HG03565 (cell line): ENCODE results near the gene HCFC1R1.

Source experiments
- ATAC-seq: cut with Tn5 transposase; IDR thresholded peaks from one replicate; pipeline ENCODE4 v1.9.1; 2021; ENCODE audit warnings: mild to moderate bottlenecking, moderate library complexity; ENCODE audit not compliant: unreplicated experiment

The HCFC1R1 gene

DNA sequence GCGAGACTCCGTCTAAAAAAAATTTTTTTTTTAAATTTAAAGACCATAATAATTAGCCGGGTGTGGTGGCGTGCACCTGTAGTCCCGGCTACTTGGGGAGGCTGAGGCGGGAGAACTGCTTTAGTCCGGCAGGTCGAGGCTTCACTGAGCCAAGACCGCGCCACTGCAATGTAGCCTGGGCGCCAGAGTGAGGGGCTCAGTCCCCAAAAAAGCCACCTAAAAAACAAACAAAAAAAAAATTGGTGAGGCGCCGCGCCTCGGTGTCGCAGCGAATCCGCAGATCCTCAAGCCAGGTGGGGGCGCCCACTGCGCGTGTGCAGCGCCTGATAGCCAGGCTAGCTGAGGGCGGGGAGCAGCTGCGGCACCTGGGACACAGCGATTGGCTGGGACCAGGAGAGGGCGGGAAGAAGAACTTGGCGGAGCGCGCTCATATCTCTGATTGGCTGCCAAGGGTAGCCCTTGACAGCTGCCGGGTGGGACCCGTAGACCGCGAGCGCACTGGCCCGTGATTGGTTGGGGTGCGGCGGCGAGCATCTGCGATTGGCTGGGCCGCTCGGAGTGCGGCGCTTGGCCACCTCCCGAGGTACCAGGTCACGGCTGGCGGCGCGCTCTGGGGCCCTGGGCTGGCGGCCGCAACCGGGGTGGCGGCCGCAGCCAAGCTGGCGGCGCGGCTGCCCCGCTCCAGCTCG is 20.0 kb downstream of the HCFC1R1 start:
- ATAC-seq = peak; percentile 88

DNA sequence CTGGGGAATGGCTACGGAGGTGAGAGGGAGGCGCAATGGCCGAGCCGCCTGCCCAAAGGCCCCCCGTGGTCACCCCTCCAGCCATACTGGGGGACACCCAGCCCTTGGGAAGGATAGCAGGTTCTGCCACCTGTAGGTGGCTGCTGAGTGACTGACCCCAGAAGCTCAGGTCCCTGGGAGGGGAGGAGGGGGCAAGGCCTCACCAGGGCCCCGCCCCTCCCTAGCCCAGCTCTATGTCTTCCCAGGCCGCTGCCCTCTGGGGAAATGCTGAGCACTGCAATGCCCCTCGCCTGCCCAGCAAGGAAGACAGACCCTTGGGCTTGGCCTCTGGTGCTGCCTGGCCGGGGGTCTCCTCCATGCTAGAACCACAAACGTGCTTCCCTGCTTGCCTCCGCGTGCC is 22.4 kb downstream of the HCFC1R1 start:
- no peak for ATAC-seq

DNA sequence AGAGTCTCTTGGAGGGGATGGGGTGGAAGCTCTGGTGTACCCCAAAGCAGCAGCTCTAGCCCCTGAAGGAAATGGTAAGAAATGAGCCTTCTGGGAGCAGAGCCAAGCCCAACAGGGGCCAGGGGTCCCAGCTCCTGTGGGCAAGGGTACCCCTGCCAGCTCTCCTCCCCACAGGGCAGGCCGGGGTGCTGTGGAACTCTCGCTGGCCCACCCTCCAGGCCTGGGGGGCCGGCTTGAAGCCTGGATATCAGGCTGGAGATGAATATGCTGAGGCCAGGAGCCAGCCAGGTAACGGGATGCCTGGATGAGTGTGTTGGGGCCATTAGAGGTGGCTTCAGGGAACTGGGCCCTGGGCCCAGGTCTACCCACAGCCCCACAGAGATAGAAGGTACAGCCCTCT is 23.2 kb downstream of the HCFC1R1 start:
- no peak for ATAC-seq

DNA sequence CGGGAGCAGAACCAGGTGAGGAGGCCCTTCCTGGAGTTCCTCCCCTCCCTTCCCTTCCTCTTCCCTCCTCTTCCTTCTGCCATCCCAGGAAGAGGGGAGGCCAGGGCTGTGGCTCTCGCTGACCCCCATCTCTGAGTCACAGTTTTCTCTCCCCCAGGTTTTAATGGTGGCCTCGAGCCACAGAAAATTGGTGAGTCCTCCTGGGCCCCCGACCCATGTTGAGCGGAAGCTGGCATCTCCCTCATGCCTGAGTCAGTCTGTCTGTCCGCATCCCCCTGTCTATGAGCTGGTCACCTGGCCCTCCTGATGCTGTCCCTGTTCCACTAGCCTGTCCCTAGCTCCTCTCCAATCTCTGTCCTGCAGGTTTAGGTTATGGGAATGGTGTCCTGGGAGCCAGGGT is 23.8 kb downstream of the HCFC1R1 start:
- ATAC-seq = no peak

DNA sequence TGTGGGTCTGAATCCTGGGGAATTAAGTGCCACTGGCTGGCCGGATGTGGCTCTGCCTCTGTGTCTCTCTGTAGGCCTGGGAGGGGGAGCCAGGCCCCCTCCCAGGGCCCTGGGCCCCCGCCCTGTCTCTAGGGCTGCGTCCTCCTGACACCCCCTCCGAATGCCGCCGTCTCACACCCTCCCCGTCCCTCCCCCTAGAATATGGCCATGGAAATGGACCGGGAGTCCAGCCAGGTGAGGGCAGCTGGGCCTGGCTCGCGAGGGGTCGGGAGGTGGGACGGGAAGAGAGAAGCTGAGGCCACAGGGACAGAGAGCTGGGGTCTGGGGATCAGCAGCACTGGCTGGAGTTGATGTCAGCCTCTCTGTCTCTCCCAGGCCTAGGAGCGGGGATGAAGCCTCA is 27.4 kb downstream of the HCFC1R1 start:
- ATAC-seq = no peak

DNA sequence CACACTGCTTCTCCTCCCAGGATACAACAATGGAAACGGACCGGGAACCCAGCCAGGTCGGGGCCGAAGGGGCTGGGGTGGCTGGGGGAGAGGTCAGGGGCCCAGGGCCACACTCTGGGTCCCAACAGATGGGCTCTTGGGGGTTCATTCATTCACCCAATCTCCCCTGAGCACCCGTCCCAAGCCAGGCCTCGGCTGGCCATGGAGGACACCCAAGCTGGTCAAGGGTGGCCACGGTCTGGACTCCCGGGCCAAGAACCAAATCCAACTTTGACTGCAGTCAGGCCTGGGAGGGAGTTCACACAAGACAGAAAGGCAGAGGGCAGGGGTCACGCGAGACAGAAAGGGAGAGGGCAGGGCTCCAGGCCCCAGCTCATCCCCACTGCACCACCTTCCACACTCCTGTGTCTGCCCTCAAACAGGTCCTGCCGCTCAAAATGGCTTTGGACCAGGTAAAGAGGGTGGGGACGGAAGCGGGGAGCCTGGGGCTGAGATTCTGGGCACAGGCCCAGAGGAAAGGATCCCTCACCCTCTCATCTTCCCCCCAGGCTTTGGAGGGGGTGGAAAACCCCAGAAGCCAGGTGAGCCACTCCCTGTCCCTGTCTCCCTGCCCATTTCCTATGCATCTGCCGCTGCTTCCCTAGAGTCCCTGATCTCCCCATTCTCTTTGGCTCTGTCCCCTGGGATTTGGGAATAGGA is 31.2 kb downstream of the HCFC1R1 start:
- no peak for ATAC-seq

DNA sequence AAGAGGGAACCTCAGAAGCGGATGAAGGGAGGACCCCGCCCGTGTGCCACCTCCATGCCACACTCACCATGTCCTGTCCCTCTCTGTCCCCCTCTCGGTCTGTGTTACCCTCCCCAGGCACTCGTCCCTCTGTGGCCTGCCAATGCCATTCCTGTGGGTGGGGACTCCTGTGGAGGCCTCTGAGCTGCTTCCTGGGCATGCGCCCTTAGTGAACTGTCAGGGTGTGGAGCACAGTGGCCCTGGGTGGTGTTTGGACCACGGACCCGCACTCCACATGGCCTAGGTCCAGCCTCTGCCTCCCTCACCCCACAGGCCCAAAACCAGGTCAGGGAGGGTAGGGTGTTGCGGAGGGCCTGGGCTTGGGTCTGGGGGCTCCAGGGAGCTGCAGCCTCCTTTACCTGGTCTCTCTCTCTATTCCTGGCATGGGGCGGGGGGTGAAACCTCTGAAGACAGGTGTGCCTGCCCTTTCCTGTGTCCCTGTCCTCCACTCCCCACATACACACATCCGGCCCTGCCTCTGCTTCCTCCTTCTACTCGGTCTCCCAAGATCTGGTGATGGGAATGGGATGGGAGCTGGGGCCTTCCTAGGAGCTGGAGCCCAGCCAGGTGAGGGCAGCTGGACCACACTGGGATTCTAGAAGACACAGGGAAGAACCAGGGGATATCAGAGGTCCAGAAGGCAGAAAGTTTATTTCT is 32.0 kb downstream of the HCFC1R1 start:
- no peak for ATAC-seq

DNA sequence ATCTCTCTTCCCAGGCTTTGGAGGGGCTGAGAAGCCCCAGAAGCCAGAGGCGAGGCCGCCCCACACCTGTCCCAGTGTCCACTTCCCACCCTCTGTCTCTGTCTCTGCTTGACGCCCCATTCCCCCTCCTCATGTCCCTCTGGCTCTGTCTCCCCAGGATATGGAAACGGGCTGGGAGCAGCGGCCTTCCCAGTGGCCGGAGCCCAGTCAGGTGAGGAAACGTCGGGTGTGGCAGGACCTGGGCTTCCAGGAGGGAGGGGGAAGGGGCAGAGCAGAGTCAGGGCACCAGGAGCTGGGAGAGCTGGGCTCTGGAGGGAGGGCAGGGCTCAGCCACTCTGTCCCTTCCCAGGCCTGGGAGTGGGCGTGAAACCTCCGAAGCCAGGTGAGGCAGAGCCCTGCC is 32.9 kb downstream of the HCFC1R1 start:
- ATAC-seq = no peak

DNA sequence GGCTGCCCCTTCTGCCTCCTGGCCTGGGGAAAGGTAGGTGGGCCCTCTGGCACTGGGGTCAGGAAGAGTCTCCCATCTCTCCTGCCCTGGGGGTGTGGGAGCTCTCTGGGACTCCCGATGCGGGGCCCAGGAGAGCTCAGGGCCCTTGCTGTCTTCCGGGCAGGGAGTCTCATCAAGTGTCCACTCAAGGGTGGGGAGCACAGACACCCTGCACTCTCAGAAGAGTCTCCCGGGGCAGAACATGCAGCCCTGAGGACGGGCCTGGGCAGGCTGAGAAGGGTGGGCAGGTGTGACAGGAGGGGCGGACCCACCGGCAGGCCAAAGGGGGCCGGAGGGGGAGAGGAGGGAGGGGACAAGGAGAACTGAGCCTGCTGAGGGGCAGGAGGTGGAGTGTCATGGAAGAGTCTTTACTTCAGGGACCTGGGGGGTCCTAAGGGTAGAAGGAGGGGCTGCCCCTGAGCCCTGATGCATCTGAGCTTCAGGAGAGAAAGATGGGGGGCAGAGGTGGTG is 35.1 kb downstream of the HCFC1R1 start:
- no peak for ATAC-seq

DNA sequence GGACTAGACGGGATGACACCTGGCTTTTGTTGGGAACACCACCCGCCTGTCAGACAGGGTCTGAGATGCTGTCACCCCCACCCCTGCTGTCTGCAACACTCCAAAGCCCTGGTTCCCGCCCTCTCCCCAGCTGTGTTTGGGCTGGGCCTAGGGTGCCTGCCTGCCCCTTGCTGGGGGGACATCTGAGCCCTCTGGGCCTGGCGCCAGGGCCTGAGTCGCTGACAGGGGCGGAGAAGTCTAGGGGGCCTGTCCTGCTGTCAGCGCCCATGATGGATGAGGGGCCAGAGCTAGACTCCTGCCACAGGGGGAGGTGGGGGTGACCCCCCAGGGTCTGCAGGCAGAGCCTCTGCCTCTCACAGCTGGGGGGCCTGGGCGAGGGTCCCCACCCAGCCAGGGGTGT is 35.9 kb downstream of the HCFC1R1 start:
- ATAC-seq = no peak

DNA sequence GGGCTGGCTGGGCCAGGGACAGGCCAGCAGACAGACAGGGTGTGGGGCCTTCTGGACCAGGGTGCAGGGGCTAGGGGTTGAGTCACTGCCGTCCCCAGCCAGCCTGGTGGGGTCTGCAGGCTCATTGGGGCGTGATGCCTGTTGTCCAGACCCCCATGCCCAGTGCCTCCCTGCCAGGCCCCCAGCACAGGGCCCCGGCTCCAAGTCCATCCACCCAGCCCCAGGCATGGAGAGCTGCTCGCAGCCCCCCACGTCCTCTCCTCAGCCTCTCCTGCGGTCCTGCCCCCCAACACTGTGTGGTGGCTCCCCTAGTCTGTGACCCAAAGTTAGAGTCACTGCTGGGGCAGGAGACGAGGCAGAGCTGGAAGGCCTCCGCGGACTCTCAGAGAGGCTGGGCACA is 36.5 kb downstream of the HCFC1R1 start:
- no peak for ATAC-seq

DNA sequence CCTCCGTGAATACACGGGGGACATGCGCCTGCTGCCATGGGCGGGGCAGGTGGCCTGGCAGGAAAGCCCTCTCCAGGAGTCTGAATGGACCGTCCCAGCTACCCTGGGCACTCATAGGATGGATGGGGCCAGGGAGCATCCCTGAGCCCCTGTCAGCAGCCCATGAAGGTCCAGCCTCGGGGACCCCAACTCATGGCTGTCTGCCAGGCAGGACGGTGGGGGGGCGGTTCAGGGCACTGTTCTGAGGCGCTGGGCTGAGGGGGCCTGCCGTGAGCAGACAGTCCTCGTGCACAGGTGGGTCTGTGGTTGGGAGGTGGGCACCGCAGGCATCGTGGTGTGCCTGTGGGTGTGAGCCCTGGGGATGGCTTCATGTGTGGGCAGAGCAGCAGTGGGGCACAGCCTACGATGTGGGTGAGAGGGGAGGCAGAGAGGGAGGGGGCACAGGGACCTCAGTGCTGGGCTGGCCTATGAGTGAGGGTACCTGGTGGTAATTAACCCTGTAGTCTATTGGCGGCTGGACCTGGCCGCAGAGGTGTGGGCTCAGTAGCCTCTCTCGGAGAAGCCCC is 37.0 kb downstream of the HCFC1R1 start:
- no peak for ATAC-seq

DNA sequence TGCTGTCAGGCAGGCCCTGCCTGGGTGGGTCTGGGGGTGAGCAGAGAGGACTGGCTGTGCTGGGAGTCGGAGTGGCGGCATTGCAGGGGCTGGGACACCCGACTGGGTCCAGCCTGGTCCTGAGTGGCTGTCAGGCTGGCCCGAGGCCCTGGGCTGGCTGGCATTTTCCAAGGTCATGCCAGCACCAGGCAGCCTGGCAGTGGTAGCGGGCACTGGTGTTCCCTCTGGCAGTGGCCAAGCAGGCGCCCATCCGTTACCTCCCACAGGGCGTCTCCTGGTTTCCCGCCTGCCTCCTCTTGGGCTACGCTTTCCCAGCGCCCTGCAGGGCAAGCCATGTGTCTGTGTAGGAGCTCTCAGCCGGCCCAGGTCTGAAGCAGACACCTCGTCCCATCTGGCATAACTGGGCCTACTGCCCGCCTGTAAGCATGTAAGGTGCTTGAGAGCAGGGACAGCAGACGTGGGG is 37.8 kb downstream of the HCFC1R1 start:
- ATAC-seq = no peak

DNA sequence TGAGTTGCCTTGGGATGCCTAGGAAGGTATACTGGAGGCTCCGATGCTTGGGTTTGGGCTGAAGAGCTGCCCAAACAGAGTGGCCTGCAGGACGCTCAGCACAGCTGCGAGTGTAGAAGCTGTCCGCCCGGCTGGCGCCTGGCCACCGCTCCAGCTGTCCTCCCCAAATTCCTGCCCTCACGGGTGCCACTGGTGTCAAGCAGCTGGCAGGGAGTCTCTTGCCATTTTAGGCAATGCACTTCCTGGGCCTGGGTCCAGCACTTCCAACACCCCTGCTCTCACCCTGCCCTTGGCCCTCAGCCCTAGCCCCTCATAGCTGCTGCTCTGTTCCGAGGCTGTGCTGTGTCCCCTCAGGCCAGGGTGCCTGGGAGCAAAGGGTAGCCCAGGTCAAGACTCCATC is 38.3 kb downstream of the HCFC1R1 start:
- ATAC-seq = no peak

DNA sequence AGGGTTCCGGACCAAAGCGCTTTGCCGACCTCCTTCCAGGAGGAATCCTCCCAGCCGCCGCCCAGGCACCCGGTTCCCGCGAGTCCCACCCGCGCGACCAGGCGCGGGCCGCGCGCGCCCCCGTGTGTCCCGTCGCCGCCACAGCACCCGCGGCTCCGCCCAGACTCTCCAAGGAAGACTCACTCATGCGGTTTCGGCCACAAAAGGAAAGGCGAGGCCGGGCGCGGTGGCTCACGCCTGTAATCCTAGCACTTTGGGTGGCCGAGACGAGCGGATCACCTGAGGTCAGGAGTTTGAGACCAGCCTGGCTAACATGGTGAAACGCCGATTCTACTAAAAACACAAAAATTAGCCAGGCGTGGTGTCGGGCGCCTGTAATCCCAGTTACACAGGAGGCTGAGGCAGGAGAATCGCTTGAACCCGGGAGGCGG is 40.0 kb downstream of the HCFC1R1 start:
- peak; percentile 33 for ATAC-seq

DNA sequence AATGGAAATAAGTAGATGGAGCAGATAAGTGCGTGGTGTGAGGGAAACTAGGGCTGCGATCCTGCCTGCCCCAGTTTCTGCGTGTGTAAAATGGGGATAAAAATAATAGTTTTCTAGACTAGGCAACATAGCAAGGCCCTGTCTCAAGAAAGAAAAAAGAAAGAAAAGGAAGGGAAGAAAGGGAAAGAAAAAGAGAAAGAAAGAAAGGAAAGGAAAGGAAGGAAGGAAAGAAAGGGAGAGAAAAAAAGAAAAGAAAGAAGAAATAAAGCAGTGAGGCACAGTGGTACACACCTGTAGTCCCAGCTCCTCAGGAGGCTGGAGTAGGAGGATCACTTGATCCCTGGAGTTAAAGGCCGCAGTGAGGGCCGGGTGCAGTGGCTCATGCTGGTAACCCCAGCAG is 41.3 kb downstream of the HCFC1R1 start:
- no peak for ATAC-seq

DNA sequence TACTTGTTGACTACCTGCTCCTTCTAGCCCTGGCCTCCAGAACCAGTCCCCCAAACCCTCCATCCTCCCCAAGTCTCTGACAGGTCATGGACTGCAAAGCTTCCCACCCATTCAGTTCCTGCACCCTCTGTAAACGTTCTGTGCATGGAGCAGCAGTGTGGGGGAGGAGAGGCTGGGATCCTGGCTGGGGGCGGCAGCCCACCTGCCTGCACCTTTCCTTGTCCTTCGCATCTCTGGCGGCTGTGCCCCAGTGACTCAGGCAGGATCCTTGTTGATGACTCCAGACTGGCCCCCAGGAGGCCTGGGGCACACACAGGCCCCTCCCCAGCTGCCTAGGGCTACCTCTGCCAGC is 41.9 kb downstream of the HCFC1R1 start:
- ATAC-seq = no peak

DNA sequence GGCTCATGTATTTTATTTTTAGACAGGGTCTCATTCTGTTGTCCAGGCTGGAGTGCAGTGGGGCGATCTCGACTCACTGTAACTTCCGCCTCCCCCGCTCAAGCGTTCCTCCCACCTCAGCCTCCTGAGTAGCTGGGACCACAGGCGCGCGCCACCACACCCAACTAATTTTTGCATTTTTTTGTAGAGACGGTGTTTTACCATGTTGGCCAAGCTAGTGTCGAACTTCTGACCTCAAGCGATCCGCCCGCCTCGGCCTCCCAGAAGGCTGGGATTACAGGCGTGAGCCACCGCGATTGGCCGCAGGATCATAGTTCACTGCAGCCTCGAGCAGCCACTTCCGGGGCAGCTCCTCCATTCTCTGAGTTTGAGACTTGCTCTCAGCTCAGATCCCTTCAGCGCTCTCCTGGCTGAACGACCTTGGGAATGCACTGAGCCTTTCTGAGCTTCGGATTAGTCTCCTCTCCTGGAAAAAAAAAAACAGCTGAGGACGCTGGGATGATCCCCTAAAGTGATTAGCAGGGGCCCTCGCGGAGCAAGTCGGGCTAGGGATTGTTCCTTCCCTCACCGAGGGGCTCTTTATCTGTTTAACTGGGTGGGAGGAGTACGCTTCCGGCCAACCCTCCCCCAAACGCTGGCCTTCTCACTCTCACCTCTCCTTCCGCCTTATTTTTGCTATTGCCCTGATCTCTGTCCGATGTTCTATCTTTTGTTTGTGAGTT is 42.4 kb downstream of the HCFC1R1 start:
- ATAC-seq = no peak

DNA sequence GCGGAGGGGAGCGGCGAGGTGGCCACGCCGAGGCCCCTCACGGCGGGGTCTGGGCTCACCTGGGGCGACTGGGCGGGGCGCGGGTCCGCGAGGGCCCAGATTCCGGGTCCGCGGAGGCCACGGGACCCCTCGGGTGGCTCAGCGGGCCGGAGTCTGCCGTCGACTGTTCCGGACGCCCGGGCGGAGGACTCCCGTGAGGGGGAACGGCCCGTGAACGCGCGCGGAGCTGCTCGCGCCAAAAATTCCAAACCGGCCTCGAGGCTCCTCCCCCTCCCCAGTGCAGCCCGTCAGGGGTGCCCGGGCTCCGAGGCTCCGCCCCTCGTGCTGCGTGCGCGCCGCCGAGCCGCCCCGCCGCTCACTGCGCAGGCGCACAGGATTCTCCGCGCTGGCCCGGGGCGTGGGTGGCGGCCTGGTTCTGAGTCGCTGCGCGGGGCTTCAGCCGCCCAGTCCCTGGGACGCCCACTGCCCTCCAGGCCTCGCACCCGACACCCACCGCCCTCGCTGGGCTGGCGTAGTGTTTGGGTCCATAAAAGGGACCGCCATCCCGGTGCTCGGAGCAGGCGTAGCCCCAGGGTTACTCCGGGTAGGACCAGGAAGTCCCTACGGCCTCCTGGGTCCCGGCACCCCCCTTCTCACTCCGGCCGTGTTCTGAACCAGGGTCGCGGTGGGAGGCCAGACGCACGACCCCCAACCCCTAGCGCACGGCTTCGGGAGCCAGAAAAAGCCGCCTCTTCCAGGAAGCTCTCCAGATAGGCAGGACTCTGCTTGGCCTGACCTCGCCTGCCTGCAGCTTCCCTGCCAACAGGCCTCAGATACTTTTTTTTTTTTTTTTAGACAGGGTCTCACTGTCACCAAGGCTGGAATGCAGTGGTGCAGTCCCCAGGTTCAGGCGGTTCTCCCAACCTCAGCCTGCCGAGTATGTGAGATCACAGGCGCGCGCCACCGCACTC is 43.2 kb downstream of the HCFC1R1 start, which contains the start of gene PKMYT1:
Gene PKMYT1, minus strand, starts transcription at position 220 of the 950 bp plus-strand sequence. CDS start 789 bp downstream, outside the sequence.
- peak; percentile 66 for ATAC-seq
